WERI-Rb-1 (cell line): ENCODE measurements around the gene TMIGD3.
"Not testable (repeated sequence)": the region's sequence is repeated elsewhere in the genome, so short reads cannot be mapped to it uniquely, and the experiment has no call there.

Experiments used
- DNase-seq: peaks from one replicate; pipeline ENCODE4 v3.0.0-alpha.2; 2020
- H3K27ac ChIP-seq: fragments of 250-450 bp; sonication (Bioruptor Pico); 2 replicates; pipeline ENCODE4 v1.5.1; 2020; ENCODE audit warnings: mild to moderate bottlenecking, moderate library complexity
- H3K27me3 ChIP-seq: fragments of 250-450 bp; sonication (Bioruptor Pico); 2 replicates; pipeline ENCODE4 v1.5.1; 2021; ENCODE audit warnings: mild to moderate bottlenecking, low read depth, moderate library complexity; ENCODE audit not compliant: insufficient read depth, severe bottlenecking
- H3K36me3 ChIP-seq: fragments of 250-450 bp; sonication (Bioruptor Pico); 2 replicates; pipeline ENCODE4 v1.5.1; 2020; ENCODE audit warnings: mild to moderate bottlenecking, moderate library complexity
- H3K4me3 ChIP-seq: 2 replicates; pipeline ENCODE4 v1.5.1; 2011; ENCODE audit warnings: low read depth, mild to moderate bottlenecking, control low read depth, low read length
- H3K9me3 ChIP-seq: fragments of 250-450 bp; sonication (Bioruptor Pico); 2 replicates; pipeline ENCODE4 v1.5.1; 2021; ENCODE audit warnings: mild to moderate bottlenecking, moderate library complexity; ENCODE audit not compliant: severe bottlenecking
- TF ChIP-seq, protein P1 (sequence below): IDR thresholded peaks from 2 replicates; pipeline ENCODE4 v1.5.1; 2011; ENCODE audit warnings: low read depth, mild to moderate bottlenecking, control low read depth, inconsistent platforms, low read length

TMIGD3 gene

DNA sequence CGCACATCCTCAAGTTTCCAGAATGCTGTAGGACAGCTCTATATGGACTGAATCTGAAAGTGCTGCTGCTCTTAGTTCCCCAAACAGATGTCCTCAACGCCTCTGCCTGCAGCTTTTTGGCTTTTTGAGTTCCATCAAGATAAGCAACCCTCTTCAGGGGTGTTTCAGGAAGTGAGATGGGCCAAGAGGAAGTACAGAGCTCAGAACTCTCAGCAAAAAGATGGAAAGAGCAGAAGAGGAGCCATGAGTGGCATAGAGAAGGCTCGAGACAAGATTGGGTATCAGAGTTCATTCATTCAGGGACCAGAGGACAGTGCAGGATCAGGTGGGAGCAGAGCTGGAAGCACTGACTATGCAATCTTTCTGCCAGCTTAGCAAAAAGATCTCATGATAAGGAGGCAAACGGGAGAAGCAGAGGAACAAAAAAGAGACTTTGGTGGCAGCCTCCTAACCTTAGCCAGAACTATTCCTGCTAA lies at the start of gene TMIGD3, which contains the start of gene ADORA3:
Gene TMIGD3 (minus strand): TSS at position 49 of the 476 bp plus-strand sequence. CDS start 279 bp downstream, outside the sequence.
Gene ADORA3 (minus strand): TSS at position 49 of the 476 bp plus-strand sequence. CDS start 279 bp downstream, outside the sequence.
- Histone ChIP-seq H3K27me3 (no peaks in the 10 kb centered on the region), H3K9me3 (no peaks in the 10 kb centered on the region), H3K36me3 (no peaks in the 10 kb centered on the region), H3K4me3 (no peak within 1 kb of the TSS), H3K27ac (no peak within 1 kb of the TSS)
- TF ChIP-seq, protein P1, sequence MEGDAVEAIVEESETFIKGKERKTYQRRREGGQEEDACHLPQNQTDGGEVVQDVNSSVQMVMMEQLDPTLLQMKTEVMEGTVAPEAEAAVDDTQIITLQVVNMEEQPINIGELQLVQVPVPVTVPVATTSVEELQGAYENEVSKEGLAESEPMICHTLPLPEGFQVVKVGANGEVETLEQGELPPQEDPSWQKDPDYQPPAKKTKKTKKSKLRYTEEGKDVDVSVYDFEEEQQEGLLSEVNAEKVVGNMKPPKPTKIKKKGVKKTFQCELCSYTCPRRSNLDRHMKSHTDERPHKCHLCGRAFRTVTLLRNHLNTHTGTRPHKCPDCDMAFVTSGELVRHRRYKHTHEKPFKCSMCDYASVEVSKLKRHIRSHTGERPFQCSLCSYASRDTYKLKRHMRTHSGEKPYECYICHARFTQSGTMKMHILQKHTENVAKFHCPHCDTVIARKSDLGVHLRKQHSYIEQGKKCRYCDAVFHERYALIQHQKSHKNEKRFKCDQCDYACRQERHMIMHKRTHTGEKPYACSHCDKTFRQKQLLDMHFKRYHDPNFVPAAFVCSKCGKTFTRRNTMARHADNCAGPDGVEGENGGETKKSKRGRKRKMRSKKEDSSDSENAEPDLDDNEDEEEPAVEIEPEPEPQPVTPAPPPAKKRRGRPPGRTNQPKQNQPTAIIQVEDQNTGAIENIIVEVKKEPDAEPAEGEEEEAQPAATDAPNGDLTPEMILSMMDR = no peak
- no peak for DNase-seq

DNA sequence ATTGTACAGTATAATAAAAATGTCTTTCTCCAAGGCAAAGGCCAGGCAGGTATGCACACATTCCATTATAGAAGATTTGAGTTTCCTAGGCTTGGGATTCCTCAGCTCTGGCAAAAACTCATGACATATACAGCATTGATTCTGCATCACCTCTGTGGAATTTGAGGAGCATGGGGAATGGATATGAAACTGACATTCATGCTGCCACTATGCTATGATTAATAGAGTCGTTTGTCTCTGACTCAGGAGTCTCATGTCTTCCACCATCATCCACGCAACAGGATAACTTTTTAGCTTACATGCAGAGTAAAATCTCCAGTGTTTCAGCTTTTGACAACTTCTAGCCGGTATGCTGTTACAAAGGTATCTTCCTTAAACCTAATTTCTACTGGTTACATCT lies 49.8 kb upstream of the TMIGD3 start:
- TF ChIP-seq, protein P1 = no peak
- DNase-seq = no peak
- Histone ChIP-seq H3K4me3 (no peak overlapping the region), H3K36me3 (no peaks in the 10 kb centered on the region), H3K9me3 (no peaks in the 10 kb centered on the region), H3K27me3 (no peaks in the 10 kb centered on the region), H3K27ac (no peak overlapping the region)

- Histone ChIP-seq H3K4me3 (no peak overlapping the region), H3K9me3 (no peaks in the 10 kb centered on the region), H3K36me3 (no peaks in the 10 kb centered on the region), H3K27me3 (no peaks in the 10 kb centered on the region), H3K27ac (no peak overlapping the region)
- TF ChIP-seq, protein P1 = no peak
- no peak for DNase-seq
Measured at GRCh38 chr1:111552587-111552986, 49.2 kb upstream of the TMIGD3 start.

DNA sequence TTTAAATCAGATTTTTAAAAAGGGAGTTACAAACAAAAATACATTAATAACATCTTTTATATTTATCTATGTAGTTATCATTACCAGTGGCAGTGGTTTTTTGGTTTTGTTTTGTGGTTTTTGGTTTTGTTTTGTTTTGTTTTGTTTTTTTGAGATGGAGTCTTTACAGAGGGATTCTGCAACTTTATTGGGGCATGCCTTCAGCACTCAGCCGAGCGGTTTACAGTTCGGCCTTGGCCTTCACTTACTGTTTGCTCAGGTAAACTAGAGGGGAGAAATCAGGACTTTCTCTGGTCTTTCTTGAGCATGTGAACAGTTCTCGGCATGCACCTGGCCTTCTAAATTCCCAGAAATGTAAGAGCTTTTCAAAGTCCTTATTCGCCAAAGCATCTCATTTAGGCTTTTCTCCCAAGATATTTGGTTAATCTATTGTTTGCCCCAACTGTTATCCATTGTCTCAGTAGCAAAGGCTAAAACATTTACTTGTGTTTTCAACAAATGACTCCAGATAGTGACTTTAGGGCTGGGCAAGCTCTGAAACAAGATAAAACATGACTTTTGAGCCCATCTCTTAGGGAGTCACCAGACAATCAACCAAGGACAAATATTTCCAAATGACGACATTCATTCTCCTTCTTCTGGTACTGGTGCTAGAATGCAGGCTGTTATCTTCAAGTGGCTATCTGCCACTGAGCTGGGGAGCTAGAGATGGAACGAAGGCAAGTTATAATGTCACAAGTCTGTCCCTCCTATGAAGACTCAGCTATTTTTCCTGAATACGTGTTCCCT lies 48.4 kb upstream of the TMIGD3 start:
- H3K9me3 ChIP-seq = no peaks in the 10 kb centered on the region
- no peak overlapping the region for H3K4me3 ChIP-seq
- no peaks in the 10 kb centered on the region for H3K36me3 ChIP-seq
- TF ChIP-seq, protein P1 = no peak
- no peak for DNase-seq
- H3K27ac ChIP-seq = no peak overlapping the region
- H3K27me3 ChIP-seq = no peaks in the 10 kb centered on the region

GRCh38 chr1:111547786-111548185 lies 44.4 kb upstream of the TMIGD3 start:
- not testable (repeated sequence) for H3K36me3 ChIP-seq, H3K27me3 ChIP-seq, DNase-seq, H3K9me3 ChIP-seq, H3K4me3 ChIP-seq, H3K27ac ChIP-seq

DNA sequence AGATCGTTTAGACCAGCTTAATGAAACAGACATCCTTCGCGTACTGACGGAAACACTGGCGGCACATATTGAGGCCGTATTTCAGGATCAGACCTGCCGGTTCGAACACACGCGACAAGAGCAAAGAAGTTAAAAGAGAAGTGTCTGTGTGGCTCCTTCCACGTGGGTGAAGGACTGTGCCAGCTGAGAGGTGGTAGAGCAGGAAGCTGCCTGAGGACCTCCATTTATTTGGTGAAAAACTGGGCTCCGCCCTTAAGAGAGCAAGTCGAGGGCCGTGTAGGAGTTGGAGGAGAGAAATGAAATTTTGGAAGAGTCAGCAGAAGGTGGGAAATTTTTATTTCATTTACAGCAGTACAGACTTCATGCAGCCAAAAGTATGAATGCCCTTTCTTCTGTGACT lies 38.8 kb upstream of the TMIGD3 start:
- Histone ChIP-seq H3K4me3 (no peak overlapping the region), H3K27ac (no peak overlapping the region), H3K27me3 (no peaks in the 10 kb centered on the region), H3K9me3 (no peaks in the 10 kb centered on the region), H3K36me3 (no peaks in the 10 kb centered on the region)
- TF ChIP-seq, protein P1 = no peak
- DNase-seq = no peak
